Measurements from ENCODE around the gene VAT1L. TPM values are rescaled to one million over a fixed set of nuclear protein-coding genes. Genes with fewer than 3 reads are reported as not detected.

Gene VAT1L
- total RNA-seq, 1 experiment from 2014 or later: 0.10 TPM

GRCh38 chr16:78024159-78024558 is 235.8 kb downstream of the VAT1L start (continued):
- TF ChIP-seq REST (IDR thresholded peaks at IDR 0.05; ENCODE audit: low read depth): no peak
- TF ChIP-seq SIN3A (IDR thresholded peaks at IDR 0.05; ENCODE audit: low read depth): no peak
- no peak for TF ChIP-seq RAD21 (IDR thresholded peaks at IDR 0.05; ENCODE audit: low read depth)
- no peak for TF ChIP-seq ATF3 (IDR thresholded peaks at IDR 0.05)
- no peak for TF ChIP-seq EGR1 (IDR thresholded peaks at IDR 0.05; ENCODE audit: low read depth)
- TF ChIP-seq EZH2 (IDR thresholded peaks at IDR 0.05): no peak
- TF ChIP-seq SRF (IDR thresholded peaks at IDR 0.05; ENCODE audit: low read depth): no peak
- no peak for TF ChIP-seq FOSL1 (IDR thresholded peaks at IDR 0.05; ENCODE audit: low read depth)

DNA sequence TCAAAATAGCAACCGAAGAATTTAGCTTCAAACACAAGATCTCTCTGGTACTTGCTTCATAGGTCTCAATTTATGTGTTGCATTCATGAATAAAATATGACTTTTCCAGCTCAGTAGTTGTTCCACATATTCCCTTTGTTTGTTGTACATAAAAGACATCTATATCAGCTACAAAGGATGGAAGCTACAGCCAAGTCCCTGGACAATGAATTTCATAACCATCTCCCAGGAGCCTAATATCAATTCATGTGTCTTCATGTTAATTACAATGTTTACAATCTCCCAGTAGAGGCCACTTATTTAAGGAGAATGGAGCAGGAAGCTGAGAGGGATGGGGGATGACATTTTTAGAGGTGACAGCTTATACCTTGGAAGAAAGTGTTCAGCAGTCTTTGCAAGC is 237.3 kb downstream of the VAT1L start:
- no peaks in the 10 kb centered on the region for H3K4me1 ChIP-seq (ENCODE audit: control insufficient read depth in 1 of 2, insufficient read depth in 2 of 2, low read length in 2 of 2)
- H3K27me3 ChIP-seq (ENCODE audit: insufficient read depth, low read length): peaks cover 32% of the 10 kb centered on the region
- POLR2A ChIA-PET: no interaction called here
- ATAC-seq (no peak), DNase-seq (ENCODE audit: low read depth, low spot score) (no peak)
- H3K9me2 ChIP-seq (ENCODE audit: insufficient read depth): no peaks in the 10 kb centered on the region
- H2AFZ ChIP-seq (ENCODE audit: low read depth, low read length, poor library complexity, severe bottlenecking): no peak overlapping the region
- H3K4me3 ChIP-seq (replicated peaks in 1 of 2; ENCODE audit: low read depth in 1 of 2, low read length in 2 of 2): no peak overlapping the region
- no peak overlapping the region for H3K4me2 ChIP-seq (ENCODE audit: low read length)
- H3K36me3 ChIP-seq (ENCODE audit: control insufficient read depth in 1 of 2, insufficient read depth in 2 of 2, low read length in 2 of 2): no peaks in the 10 kb centered on the region
- RAD21 ChIA-PET (ENCODE audit: low non-redundant PET in 1 of 2, low total read pairs in 2 of 2, uncharacterized antibody in 2 of 2, unreplicated experiment in 2 of 2): no interaction called here
- no peak overlapping the region for H3K27ac ChIP-seq (ENCODE audit: low read depth, low read length)
- no peaks in the 10 kb centered on the region for H3K9me3 ChIP-seq (ENCODE audit: control insufficient read depth in 1 of 2, insufficient read depth in 1 of 2, low read depth in 1 of 2, low read length in 2 of 2)
- H3K79me2 ChIP-seq (ENCODE audit: insufficient read depth, low read length): no peaks in the 10 kb centered on the region
- no peak overlapping the region for H3K9ac ChIP-seq (ENCODE audit: low read length)
- BruUV-seq (replicated peaks): no TSS peak
- no peaks in the 10 kb centered on the region for H4K20me1 ChIP-seq (ENCODE audit: insufficient read depth)
- intact Hi-C loops (cut with micrococcal nuclease): no loop called here
- CTCF ChIA-PET: interaction anchor here (2.1 kb wide), 1 partner anchor 23 kb away, joined by 5 read pairs; no protein-coding TSS in a partner anchor
- TF ChIP-seq, protein P1, sequence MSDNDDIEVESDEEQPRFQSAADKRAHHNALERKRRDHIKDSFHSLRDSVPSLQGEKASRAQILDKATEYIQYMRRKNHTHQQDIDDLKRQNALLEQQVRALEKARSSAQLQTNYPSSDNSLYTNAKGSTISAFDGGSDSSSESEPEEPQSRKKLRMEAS (IDR thresholded peaks at IDR 0.05): no peak
- TF ChIP-seq CEBPB (IDR thresholded peaks at IDR 0.05; ENCODE audit: low read depth) (no peak), SRF (IDR thresholded peaks at IDR 0.05; ENCODE audit: low read depth) (no peak), TCF7L2 (IDR thresholded peaks at IDR 0.05; ENCODE audit: borderline replicate concordance, extremely low read depth, insufficient read depth, insufficient read length) (no peak), CBX3 (IDR thresholded peaks at IDR 0.05; ENCODE audit: low read depth) (no peak), ATF3 (IDR thresholded peaks at IDR 0.05) (no peak), EZH2 (IDR thresholded peaks at IDR 0.05) (no peak), ELF1 (IDR thresholded peaks at IDR 0.05; ENCODE audit: borderline replicate concordance, low read depth) (no peak), REST (IDR thresholded peaks at IDR 0.05; ENCODE audit: low read depth) (no peak), POLR2AphosphoS5 (IDR thresholded peaks at IDR 0.05; ENCODE audit: low read depth, low read length) (no peak), SIN3A (IDR thresholded peaks at IDR 0.05; ENCODE audit: low read depth) (no peak), FOSL1 (IDR thresholded peaks at IDR 0.05; ENCODE audit: low read depth) (no peak), SP1 (IDR thresholded peaks at IDR 0.05; ENCODE audit: low read depth) (no peak), POLR2A (IDR thresholded peaks at IDR 0.05; ENCODE audit: borderline replicate concordance, extremely low read depth, insufficient read depth, insufficient read length) (no peak), ZFX (IDR thresholded peaks at IDR 0.05) (no peak), RAD21 (IDR thresholded peaks at IDR 0.05; ENCODE audit: low read depth) (no peak)
